ENCODE data around the gene ZNF668.
A peak's percentile ranks its signal among the peaks of the same experiment; 100 is the strongest.
"Not testable (repeated sequence)": the region's sequence is repeated elsewhere in the genome, so short reads cannot be mapped to it uniquely, and the experiment has no call there.

The ZNF668 gene

DNA sequence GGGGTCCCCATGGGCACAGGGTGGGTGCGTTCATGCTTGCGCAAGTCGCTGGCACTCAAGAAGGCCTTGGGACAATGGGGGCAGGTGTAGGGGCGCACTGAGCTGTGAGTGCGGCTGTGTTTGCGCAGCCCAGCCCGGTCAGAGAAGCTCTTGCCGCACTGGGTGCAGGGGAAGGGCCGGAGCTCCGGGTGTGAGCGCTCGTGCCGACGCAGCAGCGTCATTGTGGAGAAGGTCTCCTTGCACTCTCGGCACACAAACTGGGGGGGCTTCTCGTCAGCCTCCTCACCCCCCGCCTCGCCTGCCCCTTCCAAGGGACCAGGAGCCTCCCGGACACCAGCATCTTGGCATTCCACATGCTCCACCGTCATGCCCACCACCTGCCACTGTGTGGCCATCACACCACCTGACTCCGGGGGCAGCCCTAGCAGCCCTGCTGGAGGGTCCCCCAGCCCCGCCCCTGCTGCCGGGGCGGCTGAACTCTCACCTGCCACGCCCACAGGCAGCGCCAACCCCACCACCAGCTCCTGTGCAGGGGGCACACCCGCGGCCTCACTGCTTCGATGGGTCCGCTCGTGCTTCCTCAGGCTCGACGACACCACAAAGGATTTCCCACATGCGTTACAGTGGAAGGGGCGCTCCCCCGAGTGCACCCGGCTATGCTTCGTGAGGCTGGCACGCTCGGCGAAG is 12.8 kb downstream of the ZNF668 start:
- no peak for DNase-seq (ENCODE audit: low read depth in 2 of 3, low spot score in 1 of 3)

GRCh38 chr16:31055613-31056012 is 18.4 kb downstream of the ZNF668 start:
- DNase-seq (ENCODE audit: low read depth in 2 of 3, low spot score in 1 of 3) = no peak

GRCh38 chr16:31052114-31052513 is 21.9 kb downstream of the ZNF668 start:
- DNase-seq (ENCODE audit: low read depth in 2 of 3, low spot score in 1 of 3) = no peak

DNA sequence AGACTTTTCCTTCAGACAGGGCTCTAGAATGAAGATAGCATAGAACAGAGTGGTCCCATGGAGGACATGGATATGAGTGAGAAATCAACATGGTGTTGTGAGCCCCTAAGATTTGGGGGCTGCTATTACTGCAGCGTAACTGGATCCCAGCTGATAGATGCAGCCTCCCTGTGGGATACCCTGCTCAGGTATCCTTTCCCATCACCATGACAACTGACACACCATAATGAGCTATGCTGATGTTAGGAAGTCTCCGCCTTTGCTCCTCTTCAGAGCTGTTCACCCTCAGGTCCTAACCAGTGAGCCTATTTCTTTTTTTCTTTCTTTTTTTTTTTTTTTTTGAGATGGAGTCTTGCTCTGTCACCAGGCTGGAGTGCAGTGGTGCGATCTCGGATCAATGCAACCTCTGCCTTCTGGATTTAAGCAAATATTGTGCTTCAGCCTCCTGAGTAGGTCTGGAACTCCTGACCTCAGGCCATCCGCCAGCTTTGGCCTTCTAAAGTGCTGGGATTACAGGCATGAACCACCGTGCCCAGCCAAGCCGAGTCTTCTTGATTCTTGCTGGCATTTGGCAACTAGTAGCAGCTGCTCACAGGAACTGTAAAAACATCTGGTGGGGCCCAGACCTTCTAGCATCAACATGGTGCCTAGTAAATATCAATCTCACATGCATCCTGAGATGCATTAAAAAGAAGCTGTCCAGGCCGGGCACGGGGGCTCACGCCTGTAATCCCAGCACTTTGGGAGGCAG is 23.6 kb downstream of the ZNF668 start:
- no peak for DNase-seq (ENCODE audit: low read depth in 2 of 3, low spot score in 1 of 3)

DNA sequence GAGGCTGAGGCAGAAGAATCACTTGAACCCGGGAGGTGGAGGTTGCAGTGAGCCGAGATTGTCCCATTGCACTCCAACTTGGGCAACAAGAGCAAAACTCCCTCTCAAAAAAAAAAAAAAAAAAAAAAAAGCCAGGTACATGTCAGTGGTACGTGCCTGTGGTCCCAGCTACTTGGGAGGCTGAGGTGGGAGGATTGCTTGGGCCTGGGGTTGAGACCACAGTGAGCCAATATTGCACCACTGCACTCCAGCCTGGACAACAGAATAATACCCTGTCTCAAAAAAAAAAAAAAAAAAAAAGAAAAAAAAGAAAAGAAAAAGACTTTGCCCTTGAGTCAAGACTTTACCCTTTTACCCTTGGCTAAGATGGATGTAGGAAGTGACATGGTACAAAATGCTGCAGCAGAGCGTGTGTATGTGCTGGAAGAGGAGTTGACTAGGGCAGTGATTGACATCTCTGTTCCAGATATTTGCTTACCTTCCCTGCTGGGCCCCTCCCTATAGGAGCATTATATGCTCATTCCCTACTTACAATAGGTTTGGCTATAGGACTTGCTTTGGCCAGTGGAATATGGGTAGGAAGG is 30.1 kb downstream of the ZNF668 start:
- DNase-seq (ENCODE audit: low read depth in 2 of 3, low spot score in 1 of 3) = no peak

DNA sequence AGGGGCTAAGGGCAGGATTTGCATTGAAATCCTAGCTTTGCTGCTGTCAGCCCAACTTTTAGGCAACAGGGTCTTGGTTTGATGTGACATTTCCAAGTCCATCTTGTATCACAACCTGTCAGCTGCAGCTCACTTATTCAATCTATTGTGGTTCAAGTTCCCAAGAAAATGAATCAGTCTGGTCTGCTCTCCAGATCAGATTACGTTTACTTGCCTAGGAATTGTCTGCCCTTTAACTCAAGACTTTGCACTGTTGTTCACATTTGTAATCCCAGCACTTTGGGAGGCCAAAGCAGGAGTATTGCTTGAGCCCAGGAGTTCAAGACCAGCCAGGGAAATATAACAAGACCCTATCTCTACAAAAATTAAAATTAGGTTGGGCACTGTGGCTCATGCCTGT is 30.7 kb downstream of the ZNF668 start:
- DNase-seq (ENCODE audit: low read depth in 2 of 3, low spot score in 1 of 3) = no peak

- no peak for DNase-seq (ENCODE audit: low read depth in 2 of 3, low spot score in 1 of 3)
Observed at GRCh38 chr16:31042866-31043265, 31.2 kb downstream of the ZNF668 start.

DNA sequence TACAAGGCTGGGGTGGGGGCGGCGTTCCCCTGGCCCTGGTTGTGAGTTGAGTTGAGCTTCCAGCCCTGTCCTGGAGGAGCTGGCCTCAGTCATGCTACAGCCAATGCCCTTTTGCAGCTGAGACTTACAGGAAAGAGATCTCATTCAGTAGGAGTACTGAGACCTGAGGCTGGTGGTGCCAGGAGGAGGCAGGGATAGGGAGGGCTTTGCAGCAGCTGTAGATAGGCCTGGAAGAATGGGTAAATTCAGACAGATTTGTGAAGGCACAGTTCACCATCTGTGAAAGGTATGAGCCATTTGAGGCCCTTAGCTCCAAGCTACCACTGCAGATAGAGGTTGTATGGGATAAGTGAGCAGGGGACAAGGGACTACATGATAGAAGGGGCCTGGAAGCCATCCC is 35.0 kb downstream of the ZNF668 start:
- DNase-seq (ENCODE audit: low read depth in 2 of 3, low spot score in 1 of 3) = no peak

DNA sequence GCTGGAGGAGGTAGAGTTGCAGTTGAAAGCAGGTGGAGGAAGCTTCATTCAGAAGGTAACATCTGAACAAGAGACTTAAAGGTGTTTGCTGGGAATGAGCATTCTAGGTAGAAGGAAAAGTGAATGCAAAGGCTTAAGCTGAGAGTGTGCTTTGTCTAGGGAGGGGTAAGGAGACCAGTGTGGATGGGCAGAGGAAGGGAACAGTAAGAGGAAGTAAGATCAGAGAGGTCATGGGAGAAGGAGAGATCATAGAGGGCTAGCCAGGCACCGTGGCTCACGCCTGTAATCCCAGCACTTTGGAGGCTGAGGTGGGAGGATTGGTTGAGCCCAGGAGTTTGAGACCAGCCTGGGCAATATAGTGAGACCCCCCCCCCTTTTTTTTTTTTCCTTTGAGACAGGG is 37.3 kb downstream of the ZNF668 start:
- no peak for DNase-seq (ENCODE audit: low read depth in 2 of 3, low spot score in 1 of 3)

GRCh38 chr16:31033709-31034492 is 40.1 kb downstream of the ZNF668 start:
- peak; percentile 71 to 86 (median 83) for DNase-seq (ENCODE audit: low read depth in 2 of 3, low spot score in 1 of 3)

DNA sequence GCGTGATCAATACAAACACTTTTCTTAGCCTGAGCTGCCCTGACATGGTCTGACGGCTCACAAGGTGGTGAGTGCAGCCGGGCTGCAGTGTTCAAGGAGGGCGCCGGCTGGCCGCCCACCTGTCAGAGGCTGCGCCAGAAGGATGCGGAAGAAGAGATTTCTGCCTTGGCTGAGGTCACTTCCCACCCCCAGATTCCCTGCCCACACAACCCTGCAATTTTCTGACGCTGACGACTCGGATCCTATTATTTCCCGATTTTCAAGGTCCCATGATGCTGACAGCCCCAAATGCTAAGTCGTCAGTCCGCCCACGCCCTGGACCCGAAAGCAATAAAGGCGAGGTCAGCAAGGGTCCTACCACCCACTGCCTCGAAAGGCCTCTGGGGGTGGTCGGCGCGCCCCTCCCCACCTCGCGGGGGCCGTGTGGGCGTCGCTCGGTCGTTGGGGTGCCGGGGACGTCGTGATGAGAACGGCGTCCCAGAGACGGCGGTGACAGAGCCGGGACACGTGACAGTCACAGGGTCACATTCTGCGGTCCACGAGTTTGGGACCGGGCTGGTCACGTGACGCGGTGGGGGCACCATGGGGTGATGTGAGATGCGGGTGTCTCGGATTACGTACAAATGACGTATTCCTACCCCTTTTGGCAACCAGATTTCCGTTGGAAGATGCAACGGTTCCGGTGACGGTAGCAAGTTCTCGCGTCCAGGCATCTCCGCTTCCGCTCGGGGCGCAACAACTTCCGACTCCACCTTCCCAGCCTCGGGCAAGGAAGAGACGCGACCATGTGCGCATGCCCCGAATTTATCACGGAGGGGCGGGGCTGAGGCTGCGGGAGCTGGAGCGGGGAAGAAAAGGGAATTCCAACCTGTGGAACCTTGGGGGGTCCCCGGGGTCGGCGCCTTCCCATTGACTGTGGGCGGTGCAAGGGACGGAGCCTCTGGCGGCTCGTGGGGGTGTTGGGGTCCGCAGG is 41.0 kb downstream of the ZNF668 start, which contains the start of gene STX4:
Gene STX4 (plus strand): TSS at position 823 of the 973 bp plus-strand sequence. CDS start 248 bp downstream, outside the sequence.
- DNase-seq (ENCODE audit: low read depth in 2 of 3, low spot score in 1 of 3) = peak; percentile 90 to 96 (median 92)

DNA sequence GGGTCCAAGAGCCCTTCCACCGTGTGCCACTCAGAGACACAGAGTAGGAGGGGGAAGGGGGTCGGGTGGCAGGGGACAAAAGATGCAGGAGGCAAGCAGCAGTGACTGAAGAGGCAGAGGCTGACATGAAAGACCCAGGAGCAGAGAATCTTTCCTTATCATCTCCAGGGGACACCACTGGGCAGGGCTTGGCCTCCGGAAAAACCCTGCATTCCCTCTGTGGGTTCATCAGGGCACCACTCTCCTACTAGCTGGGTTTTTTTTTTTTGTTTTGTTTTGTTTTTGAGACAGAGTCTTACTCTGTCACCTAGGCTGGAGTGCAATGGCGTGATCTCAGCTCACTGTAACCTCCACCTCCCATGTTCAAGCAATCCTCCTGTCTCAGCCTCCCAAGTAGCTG is 42.8 kb downstream of the ZNF668 start:
- no peak for DNase-seq (ENCODE audit: low read depth in 2 of 3, low spot score in 1 of 3)

DNA sequence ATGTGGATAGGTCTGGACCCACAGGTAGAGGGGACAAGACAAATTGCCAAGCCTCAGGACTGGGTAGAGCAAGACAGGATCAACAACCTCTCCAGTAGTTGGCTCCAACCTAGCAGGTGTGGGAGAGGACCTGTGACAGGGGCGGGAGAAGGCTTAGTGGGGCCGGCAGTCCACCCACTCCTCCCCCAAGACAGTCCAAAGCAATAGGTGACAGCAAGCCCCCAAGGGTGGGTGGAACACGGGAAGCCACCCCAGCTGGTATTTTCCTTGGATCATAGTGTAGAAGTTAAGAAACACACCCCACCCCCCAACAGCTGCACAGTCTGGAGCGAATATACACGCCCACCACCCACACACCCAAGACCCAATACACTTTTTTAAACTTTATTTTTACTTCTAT is 44.8 kb downstream of the ZNF668 start:
- no peak for DNase-seq (ENCODE audit: low read depth in 2 of 3, low spot score in 1 of 3)

DNA sequence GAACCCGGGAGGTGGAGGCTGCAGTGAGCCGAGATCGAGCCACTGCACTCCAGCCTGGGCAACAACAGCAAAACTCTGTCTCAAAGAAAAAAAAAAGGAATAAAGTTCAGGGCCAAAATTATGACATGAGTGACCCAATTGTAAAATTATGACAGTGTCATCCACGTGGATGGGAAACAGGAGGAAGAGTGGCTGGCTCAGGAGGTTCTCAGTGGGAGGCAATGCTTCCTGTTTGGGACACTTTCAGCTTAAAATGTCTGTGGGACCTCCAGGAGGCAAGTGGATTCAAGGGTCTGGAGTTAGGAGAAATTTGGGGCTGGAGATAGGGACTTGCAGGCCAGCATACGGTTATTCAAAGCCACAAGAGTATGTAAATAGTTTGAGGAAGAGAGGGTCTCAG is 48.7 kb downstream of the ZNF668 start:
- DNase-seq (ENCODE audit: low read depth in 2 of 3, low spot score in 1 of 3) = no peak

GRCh38 chr16:31023627-31024226 is 50.3 kb downstream of the ZNF668 start:
- DNase-seq (ENCODE audit: low read depth in 2 of 3, low spot score in 1 of 3) = no peak

GRCh38 chr16:31023252-31023602 is 50.8 kb downstream of the ZNF668 start:
- DNase-seq (ENCODE audit: low read depth in 2 of 3, low spot score in 1 of 3) = no peak

- DNase-seq (ENCODE audit: low read depth in 2 of 3, low spot score in 1 of 3) = no peak
Observed at GRCh38 chr16:31022544-31023251, 51.3 kb downstream of the ZNF668 start.

- no peak for DNase-seq (ENCODE audit: low read depth in 2 of 3, low spot score in 1 of 3)
Observed at GRCh38 chr16:31020536-31020935, 53.5 kb downstream of the ZNF668 start.

DNA sequence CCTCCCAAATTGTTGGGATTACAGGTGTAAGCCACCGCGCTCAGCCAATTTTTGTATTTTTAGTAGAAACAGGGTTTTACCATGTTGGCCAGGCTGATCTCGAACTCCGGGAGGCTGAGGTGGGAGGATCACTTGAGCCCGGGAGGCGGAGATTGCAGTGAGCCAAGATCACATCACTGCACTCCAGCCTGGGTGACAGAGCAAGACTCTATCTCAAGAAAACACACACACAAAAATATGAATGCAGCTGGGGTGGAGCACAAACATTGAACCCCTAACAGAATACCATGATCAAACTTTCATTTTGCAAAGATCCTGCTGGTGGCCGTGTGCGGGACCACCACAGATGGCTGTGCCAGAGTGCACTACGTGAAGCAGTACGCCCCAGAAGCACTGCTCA is 56.3 kb downstream of the ZNF668 start:
- DNase-seq (ENCODE audit: low read depth in 2 of 3, low spot score in 1 of 3) = not testable (repeated sequence)

All from stimulated activated CD4-positive, alpha-beta T cell treated with anti-CD3 and anti-CD28 coated beads, Interleukin-12 subunit alpha, Interleukin-12 subunit beta, amount 100 ng/mL, for 48 hours (primary cell).